HG03135 (cell line): ENCODE results near the gene GPR35.

ENCODE experiments used
- ATAC-seq: cut with Tn5 transposase; IDR thresholded peaks from one replicate; pipeline ENCODE4 v1.9.1; 2021; ENCODE audit warnings: mild to moderate bottlenecking, moderate library complexity; ENCODE audit not compliant: unreplicated experiment

GPR35 gene

GRCh38 chr2:240588669-240589068 lies 36.6 kb upstream of the GPR35 start:
- no peak for ATAC-seq

GRCh38 chr2:240589375-240589774 lies 35.9 kb upstream of the GPR35 start:
- no peak for ATAC-seq

GRCh38 chr2:240589850-240590525 lies 35.3 kb upstream of the GPR35 start:
- ATAC-seq, result no peak

GRCh38 chr2:240590681-240591111 lies 34.6 kb upstream of the GPR35 start:
- ATAC-seq, result no peak

- no peak for ATAC-seq
These were observed 34.1 kb upstream of the GPR35 start for GRCh38 chr2:240591226-240591625.

- ATAC-seq, result no peak
These were observed 33.5 kb upstream of the GPR35 start for GRCh38 chr2:240591784-240592183.

- no peak for ATAC-seq
These were observed 32.1 kb upstream of the GPR35 start for GRCh38 chr2:240593026-240593702.

GRCh38 chr2:240593703-240594451 lies 31.4 kb upstream of the GPR35 start:
- ATAC-seq, result no peak

GRCh38 chr2:240594511-240595380 lies 30.5 kb upstream of the GPR35 start:
- no peak for ATAC-seq

- no peak for ATAC-seq
These were observed 29.8 kb upstream of the GPR35 start for GRCh38 chr2:240595381-240596079.

GRCh38 chr2:240596080-240596460 lies 29.2 kb upstream of the GPR35 start:
- ATAC-seq, result no peak

- no peak for ATAC-seq
These were observed 28.8 kb upstream of the GPR35 start for GRCh38 chr2:240596491-240596931.

GRCh38 chr2:240597054-240597418 lies 28.2 kb upstream of the GPR35 start:
- no peak for ATAC-seq

GRCh38 chr2:240597419-240598181 lies 27.7 kb upstream of the GPR35 start:
- no peak for ATAC-seq

- no peak for ATAC-seq
These were observed 26.9 kb upstream of the GPR35 start for GRCh38 chr2:240598311-240598911.

GRCh38 chr2:240599141-240599583 lies 26.1 kb upstream of the GPR35 start:
- no peak for ATAC-seq

- ATAC-seq, result no peak
These were observed 24.8 kb upstream of the GPR35 start for GRCh38 chr2:240600451-240600961.

- ATAC-seq, result no peak
These were observed 24.0 kb upstream of the GPR35 start for GRCh38 chr2:240601061-240601830.
